TTC549 (cell line): ENCODE data around the gene OR7G1.
A peak's percentile ranks its signal among the peaks of the same experiment; 100 is the strongest.

Experiments used
- FAIRE-seq: peaks from 2 replicates; lab custom pipeline; 2012; peaks lifted over from hg19 to GRCh38; lab: Jason Lieb, UNC

OR7G1 gene, protein sequence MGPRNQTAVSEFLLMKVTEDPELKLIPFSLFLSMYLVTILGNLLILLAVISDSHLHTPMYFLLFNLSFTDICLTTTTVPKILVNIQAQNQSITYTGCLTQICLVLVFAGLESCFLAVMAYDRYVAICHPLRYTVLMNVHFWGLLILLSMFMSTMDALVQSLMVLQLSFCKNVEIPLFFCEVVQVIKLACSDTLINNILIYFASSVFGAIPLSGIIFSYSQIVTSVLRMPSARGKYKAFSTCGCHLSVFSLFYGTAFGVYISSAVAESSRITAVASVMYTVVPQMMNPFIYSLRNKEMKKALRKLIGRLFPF

DNA sequence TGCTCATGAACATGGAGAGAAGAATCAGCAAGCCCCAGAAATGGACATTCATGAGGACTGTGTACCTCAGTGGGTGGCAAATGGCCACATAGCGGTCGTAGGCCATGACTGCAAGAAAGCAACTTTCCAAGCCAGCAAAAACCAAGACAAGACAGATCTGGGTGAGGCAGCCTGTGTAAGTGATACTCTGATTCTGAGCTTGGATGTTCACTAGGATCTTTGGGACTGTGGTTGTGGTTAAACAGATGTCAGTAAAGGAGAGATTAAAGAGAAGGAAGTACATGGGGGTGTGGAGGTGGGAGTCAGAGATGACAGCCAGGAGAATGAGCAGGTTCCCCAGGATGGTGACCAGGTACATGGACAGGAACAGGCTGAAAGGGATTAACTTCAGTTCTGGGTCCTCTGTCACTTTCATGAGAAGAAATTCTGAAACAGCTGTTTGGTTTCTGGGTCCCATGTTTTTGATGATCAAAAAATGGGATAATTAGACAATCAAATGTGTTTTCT lies at the start of gene OR7G1:
Gene OR7G1, minus strand, starts transcription at position 457 of the 507 bp plus-strand sequence. Its CDS starts 0 bp downstream, at position 457.
- FAIRE-seq = no peak

- no peak for FAIRE-seq
Observed at GRCh38 chr19:9165261-9165660, 49.7 kb upstream of the OR7G1 start.

DNA sequence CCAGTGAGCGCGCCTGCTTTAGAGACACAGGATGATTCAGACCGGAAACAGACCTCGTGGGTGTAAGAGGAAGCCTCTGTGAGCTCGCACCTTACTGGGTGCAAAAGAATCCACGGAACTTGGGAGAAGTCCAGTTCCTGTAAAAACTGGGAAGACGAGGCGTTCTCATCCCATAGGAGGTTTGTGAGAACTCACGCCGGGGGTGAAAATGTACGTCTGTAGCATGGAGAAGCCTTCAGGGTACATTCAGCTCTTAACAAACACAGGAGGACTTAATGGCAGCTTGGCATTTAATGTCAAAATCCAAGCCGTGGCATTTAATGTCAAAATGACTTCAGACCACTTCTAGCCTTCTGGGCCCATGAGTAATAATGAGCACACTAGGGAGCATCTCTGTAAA lies 45.9 kb upstream of the OR7G1 start:
- FAIRE-seq = no peak

DNA sequence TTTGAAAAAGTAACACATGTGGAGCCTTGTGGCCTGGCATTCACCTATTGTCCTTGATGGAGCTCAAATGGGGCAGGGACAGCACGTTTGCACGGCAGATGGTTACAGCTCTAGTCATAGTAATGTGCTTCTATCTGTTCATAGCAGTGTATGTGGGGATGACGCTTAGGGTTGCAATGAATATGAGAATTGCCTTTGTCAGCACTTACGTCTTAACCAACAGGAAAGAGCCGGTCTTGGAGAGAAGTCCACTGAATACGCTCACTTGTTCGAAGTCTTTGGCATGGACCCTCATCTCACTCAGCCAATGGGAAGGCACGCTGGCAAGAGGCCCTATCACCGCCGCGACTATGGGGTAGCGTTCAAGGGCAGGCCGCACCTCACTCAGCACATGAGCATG lies 44.3 kb upstream of the OR7G1 start:
- FAIRE-seq = no peak

DNA sequence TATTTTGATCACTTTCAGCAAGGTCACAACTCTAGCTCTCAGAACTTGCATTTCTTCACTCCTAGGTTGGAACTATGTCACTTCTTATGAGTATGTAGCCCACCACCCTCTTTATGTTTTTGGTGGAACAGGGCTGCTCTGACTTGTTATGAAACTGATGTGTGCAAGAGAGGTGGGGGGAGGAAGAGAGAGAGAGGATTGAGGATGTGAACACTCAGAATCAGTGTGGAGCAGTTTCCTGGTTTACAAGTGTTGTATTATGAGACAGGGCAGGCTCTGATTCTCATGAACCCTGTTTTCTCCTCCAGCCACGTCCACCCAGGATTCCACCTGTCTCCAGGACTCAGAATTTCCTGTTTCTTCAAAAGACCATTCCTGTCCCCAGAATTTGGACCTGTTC lies 40.7 kb upstream of the OR7G1 start:
- FAIRE-seq = no peak

- no peak for FAIRE-seq
Observed at GRCh38 chr19:9155591-9155990, 40.0 kb upstream of the OR7G1 start.

- FAIRE-seq = no peak
Observed at GRCh38 chr19:9151367-9151766, 35.8 kb upstream of the OR7G1 start.

GRCh38 chr19:9150650-9151049 lies 35.1 kb upstream of the OR7G1 start:
- no peak for FAIRE-seq

GRCh38 chr19:9149997-9150396 lies 34.4 kb upstream of the OR7G1 start:
- no peak for FAIRE-seq

GRCh38 chr19:9148697-9149096 lies 33.1 kb upstream of the OR7G1 start:
- FAIRE-seq = no peak

DNA sequence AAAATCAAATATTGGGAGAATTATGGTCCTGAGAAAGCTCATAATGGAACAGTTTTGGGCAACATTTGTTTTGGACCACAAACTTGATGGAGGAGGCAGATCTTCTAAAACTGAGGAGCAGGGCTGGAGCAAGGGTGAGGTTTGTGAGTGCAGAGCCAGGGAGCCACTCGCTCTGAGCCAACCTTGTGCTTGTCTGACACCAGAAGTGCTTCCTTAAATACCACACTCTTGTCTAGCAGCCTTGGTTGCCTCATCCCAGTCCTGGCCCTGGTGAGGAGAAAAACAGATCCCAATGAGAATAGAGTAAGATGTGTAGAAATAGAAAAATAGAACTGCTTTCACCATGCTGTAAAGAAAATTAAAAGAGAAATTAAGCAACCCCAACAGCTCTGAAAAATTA lies 31.3 kb upstream of the OR7G1 start:
- no peak for FAIRE-seq

- FAIRE-seq = no peak
Observed at GRCh38 chr19:9144920-9145319, 29.4 kb upstream of the OR7G1 start.

- FAIRE-seq = peak; percentile 83
Observed at GRCh38 chr19:9140159-9140874, 24.8 kb upstream of the OR7G1 start, which contains the start of gene ZNF317. TSS of gene ZNF317 (plus strand) at chr19:9140397. CDS start at chr19:9156017, 15,620 bp downstream.

DNA sequence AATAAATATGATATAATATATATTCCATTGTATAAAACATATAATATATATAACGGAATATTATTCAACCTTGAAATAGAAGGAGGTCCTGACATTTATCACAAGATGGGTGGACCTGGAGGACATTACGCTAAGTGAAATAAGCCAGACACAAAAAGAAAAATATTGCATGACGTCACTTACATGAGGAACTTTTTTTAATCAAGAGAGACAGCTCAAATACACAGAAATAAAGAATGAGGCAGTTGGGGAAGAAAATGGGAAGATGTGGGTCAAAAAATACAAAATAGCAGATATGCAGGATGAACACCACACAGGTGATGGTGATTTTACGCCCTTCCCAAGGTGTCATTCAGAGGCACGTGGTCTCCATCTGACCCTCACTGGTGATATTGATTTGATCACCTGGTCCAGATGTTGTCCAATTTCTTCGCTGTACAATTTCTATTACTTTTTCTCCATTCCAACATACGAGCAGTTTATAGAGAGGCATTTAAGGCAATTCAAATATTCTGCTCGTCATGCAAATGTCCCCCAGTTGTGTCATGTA lies 24.1 kb upstream of the OR7G1 start:
- FAIRE-seq = no peak

- no peak for FAIRE-seq
Observed at GRCh38 chr19:9132422-9132821, 16.9 kb upstream of the OR7G1 start.

DNA sequence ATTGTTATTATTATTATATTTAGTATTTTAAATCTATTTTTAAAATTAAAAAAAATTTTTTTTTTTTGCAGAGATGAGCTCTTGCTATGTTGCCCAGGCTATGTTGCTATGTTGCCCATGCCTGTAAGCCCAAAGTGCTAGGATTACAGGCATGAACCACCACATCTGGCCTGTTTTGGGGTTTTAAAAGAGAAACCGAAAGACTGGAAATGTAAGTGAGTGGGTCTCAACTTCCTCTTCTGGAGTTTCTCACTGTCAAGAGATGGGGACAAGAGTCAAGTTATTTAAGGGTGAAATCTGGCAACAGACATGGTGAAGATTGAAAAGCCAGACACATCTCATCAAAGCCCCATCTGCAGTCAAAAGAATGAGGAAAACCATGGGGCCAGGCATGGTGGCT lies 15.4 kb upstream of the OR7G1 start:
- FAIRE-seq = no peak

GRCh38 chr19:9128171-9128570 lies 12.6 kb upstream of the OR7G1 start:
- no peak for FAIRE-seq

DNA sequence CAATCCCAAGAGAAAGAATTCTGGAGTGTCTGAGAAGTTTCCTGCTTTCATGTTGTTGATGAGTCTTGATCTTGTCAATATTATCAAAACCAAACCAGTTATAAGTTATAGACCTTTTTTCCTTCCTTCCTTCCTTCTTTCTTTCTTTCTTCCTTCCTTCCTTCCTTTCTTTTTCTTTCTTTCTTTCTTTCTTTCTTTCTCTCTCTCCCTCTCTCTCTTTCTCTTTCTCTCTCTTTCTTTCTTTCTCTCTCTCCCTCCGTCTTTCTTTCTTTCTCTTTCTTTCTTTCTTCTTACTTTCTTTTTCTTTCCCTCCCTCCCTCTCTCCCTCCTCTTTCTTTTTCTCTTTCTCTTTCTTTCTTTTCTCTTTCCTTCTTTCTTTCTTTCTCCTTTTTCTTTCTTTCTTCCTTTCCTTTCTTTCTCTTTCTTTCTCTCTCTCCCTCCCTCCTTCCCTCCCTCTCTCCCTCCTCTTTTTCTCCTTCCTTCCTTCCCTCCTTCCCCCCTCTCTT lies 11.4 kb upstream of the OR7G1 start, which contains the start of gene OR7G3:
Gene OR7G3, minus strand, starts transcription at position 51 of the 506 bp plus-strand sequence. Its CDS starts 0 bp downstream, at position 51.
- FAIRE-seq = no peak

- FAIRE-seq = no peak
Observed at GRCh38 chr19:9116547-9116946, 984 bp upstream of the OR7G1 start.

GRCh38 chr19:9109959-9110358 lies 5.6 kb downstream of the OR7G1 start:
- no peak for FAIRE-seq

DNA sequence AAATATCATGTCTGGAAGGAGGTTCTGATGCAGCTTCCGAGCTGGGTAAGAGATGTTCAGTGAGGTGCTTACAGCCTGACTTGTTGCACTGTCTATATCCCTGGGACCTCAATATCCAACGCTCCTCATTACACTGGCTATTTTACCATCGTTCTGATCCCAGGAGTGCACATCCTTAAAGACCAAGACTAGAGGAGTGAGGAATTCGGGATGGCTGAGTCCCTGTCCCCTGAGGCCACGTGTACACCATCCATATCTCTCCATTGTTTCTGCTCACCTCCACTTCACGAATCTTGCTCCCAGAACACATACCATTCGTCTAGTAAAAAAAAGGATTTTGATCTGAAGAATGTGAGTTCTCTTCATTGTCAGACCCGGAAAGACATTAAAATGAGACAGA lies 8.2 kb downstream of the OR7G1 start, which contains the start of gene OR7G2:
Gene OR7G2, minus strand, starts transcription at position 101 of the 400 bp plus-strand sequence. CDS start 4,232 bp downstream, outside the sequence.
- FAIRE-seq = no peak

DNA sequence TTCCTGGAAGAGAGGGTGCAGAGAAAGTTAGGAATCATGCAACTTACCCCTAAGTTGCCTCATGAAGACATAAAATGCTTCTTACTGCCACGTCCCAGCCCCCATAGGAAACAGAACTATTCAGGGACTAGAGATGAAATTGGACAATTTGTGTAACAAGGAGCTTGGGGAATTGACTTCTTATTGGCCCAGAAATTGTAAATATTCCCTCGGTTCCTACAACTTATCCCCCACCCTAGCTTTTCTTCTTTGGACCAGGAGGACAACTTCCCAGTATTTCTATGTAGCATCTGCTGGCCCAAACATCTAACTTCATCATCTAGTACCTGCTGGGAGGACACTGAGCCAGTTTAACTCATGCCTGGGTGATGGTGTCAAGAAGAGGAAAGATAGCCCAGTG lies 28.8 kb downstream of the OR7G1 start, which contains the start of gene OR1M1:
Gene OR1M1, plus strand, starts transcription at position 301 of the 400 bp plus-strand sequence. CDS start 6,184 bp downstream, outside the sequence.
- no peak for FAIRE-seq

- no peak for FAIRE-seq
Observed at GRCh38 chr19:9078651-9079050, 36.9 kb downstream of the OR7G1 start.
